Measurements from ENCODE around the gene DNAJC1.
"Not testable (repeated sequence)": the region's sequence is repeated elsewhere in the genome, so short reads cannot be mapped to it uniquely, and the experiment has no call there.

Gene DNAJC1

GRCh38 chr10:21827308-21827707, 176.2 kb downstream of the DNAJC1 start:
- no peak for DNase-seq (ENCODE audit: low read depth in 2 of 2)

DNA sequence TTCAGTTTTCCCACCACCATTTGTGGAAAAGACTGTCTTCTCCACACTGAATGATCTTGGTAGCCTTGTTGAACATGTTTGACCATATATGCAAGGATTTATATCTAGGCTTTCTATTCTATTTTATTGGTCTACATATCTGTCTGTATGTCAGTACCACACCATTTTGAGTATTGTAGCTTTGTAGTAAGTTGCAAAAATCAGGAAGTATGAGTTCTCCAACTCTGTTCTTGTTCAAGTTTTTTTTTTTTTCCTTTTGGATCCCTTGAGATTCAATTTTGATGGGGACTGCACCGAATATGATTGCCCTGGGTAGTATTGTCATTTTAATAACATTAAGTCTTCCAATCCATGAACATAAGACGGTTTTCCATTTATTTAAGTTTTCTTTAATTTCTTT, 176.8 kb downstream of the DNAJC1 start:
- DNase-seq (ENCODE audit: low read depth in 2 of 2), result no peak

GRCh38 chr10:21825345-21825744, 178.2 kb downstream of the DNAJC1 start:
- DNase-seq (ENCODE audit: low read depth in 2 of 2), result no peak

GRCh38 chr10:21824409-21824808, 179.1 kb downstream of the DNAJC1 start:
- DNase-seq (ENCODE audit: low read depth in 2 of 2), result no peak

GRCh38 chr10:21823617-21824016, 179.9 kb downstream of the DNAJC1 start:
- no peak for DNase-seq (ENCODE audit: low read depth in 2 of 2)

GRCh38 chr10:21822273-21822672, 181.3 kb downstream of the DNAJC1 start:
- not testable (repeated sequence) for DNase-seq (ENCODE audit: low read depth in 2 of 2)

DNA sequence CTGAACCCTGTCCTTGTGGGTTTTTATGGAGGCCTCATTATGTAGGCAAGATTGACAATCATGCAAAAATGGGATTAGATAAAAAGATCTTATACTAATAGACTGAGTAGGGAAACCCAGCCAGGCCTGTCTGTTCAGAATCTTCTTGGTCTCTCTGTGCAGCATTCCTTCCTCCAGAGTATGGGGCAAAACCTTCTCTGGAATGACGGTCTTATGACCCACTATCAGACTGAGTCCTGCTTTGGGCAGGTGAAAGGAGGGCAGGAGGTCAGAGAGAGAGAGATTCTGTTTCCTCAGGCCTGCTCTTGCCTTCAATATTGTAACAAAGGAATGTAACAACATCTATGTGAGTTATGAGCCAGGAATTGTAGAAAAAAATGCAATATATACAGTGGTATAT, 182.6 kb downstream of the DNAJC1 start:
- no peak for DNase-seq (ENCODE audit: low read depth in 2 of 2)

DNA sequence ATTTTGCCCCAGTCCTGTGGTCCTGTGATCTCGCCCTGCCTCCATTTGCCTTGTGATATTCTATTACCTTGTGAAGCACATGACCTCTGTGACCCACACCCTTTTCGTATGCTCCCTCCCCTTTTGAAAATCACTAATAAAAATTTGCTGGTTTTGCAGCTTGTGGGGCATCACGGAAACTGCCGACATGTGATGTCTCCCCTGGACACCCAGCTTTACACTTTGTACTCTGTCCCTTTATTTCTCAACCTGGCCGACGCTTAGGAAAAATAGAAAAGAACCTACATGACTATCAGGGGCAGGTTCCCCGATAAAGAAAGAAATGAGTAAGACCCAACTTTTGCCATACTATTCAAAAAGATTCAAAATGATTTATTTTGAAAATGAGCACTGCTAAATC, 185.1 kb downstream of the DNAJC1 start:
- not testable (repeated sequence) for DNase-seq (ENCODE audit: low read depth in 2 of 2)

DNA sequence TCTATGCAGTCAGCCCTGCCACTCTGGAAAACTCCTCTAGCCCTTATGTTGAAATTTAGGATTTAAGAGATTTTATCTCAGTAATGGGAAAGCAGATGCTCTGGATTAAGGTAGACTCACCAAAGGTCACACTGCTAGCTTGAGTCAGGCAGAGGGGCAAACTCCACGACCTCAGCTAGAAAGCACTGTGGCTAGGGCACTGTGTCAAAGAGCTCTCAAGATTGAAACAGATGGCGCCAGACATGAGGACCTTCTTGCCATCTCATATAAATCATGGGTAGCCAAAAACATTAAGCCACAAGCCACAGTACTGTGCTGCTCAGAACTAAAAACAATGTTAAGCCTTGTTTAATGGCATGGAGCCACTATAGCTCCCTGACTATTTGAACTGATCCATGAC, 188.7 kb downstream of the DNAJC1 start:
- no peak for DNase-seq (ENCODE audit: low read depth in 2 of 2)

DNA sequence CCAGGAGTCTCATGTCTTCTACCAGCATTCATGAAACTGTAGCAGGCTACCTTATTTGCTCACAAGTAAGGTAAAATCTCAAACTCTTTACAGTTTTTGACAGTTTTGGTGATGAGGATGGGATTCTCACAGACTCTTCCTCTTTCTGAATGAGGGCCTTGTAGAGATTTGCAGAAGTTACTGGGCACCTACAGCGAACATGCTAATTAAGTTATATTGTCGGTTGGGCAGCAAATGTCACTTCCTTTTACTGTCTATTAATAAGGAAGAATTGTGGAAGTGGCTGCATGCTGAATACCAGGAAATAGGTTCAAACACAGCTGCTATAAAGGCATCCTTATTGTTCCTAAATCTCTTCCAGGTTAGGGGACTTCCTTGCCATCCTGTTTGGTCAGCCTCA, 189.6 kb downstream of the DNAJC1 start:
- no peak for DNase-seq (ENCODE audit: low read depth in 2 of 2)

DNA sequence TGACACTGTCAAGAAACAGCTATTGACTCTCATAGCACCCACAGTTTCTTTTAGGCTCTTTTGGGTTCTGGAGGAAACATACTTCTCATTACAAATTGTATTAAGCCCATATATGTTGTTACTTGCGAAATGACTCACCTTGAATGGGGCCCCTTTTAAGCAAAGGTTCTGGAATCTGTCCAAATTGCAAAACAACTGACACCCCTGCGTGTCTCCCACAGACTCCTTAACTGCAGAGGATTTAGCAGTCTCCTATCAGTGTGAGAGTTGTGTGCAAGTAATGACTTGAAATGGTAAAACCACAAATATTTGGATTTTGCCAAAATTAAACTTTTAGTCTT, 192.3 kb downstream of the DNAJC1 start:
- DNase-seq (ENCODE audit: low read depth in 2 of 2), result no peak

DNA sequence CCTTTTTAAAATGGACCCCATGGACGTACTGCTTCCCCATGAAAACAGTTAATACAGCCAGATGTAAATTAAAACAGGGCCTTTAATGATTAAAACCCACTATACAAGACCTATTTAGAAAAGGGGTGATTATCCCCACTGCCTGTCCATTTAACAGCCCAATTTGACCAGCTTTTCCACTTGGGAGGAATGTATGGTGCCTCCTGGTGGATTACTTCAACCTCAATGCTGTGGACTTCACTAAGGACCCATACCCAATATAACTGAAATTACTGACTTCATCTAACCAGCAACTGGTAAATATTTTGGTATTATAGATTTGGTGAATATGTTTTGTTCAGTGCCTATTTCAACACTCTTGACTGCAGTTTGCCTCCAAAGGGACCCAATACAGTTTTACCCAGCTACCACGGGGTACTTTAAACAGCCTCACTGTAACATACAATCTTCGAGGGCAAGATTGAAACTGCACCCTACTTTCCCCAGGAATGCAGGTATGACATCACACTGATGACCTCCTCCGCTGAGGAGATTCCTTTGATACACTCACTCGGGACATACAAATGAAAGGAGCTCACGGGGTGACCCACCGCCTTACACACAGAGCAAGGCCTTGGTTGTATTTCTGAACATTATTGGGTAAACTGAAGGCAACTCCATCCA, 192.8 kb downstream of the DNAJC1 start:
- DNase-seq (ENCODE audit: low read depth in 2 of 2), result no peak

DNA sequence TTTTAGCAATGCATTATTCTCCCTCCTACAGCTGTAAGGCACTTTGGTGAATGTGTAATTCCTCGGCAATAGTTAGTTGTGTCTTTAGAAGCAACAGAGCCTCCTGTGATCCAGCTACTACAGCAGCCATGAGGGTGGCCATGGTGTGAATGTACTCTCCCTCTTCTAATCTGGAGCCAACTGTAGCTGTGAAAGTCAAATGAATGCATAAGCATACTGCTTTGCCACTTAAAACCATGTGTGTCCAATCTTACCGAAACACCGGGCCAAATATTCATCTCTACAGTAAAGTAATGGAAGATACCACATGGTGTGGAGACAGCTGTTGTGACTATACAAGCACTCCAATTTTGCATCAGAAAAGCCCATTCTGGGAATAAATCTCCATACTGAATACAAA, 195.0 kb downstream of the DNAJC1 start:
- DNase-seq (ENCODE audit: low read depth in 2 of 2), result no peak

GRCh38 chr10:21807180-21807579, 196.3 kb downstream of the DNAJC1 start:
- DNase-seq (ENCODE audit: low read depth in 2 of 2), result no peak

GRCh38 chr10:21803374-21803773, 200.2 kb downstream of the DNAJC1 start:
- no peak for DNase-seq (ENCODE audit: low read depth in 2 of 2)

DNA sequence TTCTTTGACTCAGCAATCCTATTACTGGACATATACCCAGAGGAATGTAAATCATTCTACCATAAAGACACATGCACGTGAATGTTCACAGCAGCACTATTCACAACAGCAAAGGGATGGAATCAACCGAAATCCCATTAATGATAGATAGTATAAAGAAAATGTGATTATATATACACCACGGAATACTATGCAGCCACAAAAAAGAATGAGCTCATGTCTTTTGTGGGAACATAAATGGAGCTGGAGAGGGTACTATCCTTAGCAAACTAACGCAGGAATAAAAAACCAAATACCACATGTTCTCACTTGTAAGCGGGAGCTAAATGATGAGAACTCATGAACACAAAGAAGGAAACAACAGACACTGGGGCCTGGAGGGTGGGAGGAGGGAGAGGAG, 201.9 kb downstream of the DNAJC1 start:
- DNase-seq (ENCODE audit: low read depth in 2 of 2), result no peak

DNA sequence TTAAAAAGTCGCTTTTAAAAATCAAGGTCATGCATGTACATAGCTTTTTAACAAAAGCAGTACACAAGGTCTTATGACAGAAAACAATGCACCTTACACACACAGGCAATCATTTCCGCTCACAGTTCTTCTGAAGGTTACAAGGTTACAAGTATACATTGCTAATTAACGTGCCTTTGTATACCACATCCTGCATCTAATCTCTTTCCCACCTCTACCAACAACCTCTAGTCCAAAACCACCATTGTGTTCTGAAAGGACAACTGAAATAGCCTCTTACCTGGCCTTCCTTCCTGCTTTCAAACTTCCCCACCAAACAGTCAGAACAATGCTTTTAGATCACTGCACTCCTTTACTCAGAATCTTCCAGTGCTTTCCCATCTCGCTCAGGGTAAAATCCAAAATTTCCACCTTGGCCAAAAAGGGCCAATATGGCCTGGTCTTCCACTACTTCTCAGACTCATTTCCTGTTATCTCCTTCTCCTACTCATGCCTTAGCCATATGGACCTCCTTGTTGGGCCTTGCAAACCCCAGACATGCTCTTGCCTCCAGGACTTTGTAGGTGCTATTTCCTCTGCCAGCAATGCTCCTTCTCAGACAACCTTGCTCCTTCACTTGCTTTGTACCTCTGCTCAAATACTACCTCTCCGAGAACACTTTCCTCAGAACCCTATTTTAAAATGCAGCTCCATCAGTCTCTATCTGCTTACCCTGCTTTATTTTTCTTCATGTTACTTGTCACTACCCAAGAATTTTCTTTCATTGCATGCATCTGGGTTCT, 205.4 kb downstream of the DNAJC1 start:
- no peak for DNase-seq (ENCODE audit: low read depth in 2 of 2)

DNA sequence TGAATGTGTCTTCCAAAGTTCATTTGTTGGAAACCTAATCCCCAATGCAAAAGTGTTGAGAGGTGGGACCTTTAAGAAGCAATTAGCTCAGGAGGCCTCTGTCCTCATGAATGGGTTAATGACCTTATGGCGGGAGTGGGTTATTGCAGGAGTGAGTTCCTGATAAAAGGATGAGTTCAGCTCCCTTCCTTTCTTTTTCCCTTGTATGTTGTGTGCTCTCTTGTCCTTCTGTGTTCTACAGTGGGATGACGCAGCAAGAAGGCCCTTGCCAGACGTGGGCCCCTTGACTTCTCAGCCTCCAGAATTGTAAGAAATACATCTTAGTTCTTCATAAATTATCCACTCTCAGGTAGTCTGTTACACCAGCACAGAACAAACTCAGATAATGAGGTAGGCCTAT, 206.0 kb downstream of the DNAJC1 start:
- no peak for DNase-seq (ENCODE audit: low read depth in 2 of 2)

DNA sequence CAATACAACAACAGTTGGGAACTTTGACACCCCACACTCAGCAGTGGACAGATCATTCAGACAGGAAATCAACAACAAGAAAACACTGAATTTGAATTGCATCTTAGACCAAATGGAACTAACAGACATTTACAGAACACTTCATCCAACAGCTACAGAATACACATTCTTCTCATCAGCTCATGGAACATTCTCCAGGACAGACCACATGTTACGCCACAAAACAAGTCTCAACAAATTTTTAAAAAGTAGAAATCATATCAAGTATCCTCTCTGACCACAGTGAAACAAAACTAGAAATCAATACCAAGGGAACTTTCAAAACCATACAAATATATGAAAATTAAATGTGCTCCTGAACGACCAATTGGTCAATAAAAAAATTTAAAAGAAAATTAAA, 212.3 kb downstream of the DNAJC1 start:
- DNase-seq (ENCODE audit: low read depth in 2 of 2), result no peak

- DNase-seq (ENCODE audit: low read depth in 2 of 2), result no peak
Observed at GRCh38 chr10:21776883-21777282, 226.6 kb downstream of the DNAJC1 start.

DNA sequence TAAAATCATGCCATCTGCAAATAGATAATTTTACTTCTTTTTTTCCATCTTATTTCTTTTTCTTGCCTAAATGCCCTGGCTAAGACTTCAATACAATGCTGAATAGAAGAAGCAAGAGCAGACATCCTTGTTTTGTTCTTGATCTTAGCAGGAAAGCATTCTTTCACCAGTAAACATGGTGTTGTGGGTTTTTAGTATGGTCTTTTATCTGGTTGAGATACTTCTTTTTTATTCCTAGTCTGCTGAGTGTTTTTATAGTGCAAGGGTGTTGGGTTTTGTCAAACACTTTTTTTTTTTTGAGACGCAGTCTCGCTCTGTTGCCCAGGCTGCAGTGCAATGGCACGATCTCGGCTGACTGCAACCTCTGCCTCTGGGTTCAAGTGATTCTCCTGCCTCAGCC, 232.3 kb downstream of the DNAJC1 start:
- DNase-seq (ENCODE audit: low read depth in 2 of 2), result no peak

DNA sequence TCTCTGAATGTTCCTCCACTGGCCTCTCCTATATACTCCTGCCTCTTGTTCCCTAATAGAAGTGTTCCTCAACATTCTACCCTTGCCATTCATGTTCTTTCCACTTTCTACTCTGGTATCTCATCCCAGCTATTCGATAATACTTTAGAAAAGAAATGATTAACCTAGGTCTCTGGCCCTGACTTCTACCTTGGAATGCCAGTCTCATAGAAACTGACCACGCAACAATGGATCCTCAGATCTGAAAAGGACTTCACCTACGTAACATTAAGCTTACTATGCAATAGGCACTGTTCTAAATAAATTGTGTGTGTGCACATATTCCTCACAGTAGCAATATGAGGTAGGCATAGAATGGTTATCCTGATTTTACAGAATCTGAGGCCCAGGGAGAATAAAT, 234.5 kb downstream of the DNAJC1 start:
- DNase-seq (ENCODE audit: low read depth in 2 of 2), result no peak

- no peak for DNase-seq (ENCODE audit: low read depth in 2 of 2)
Observed at GRCh38 chr10:21764466-21765189, 238.9 kb downstream of the DNAJC1 start.
